H9 (cell line): ENCODE measurements around the gene ANKRD53. TPM values are rescaled to one million over a fixed set of nuclear protein-coding genes. Genes with fewer than 3 reads are reported as not detected.

Experiments
- DNase-seq: peaks from one replicate; pipeline ENCODE4 v3.0.0-alpha.2; 2017
- H2AFZ ChIP-seq: one replicate; pipeline ENCODE4 v1.6.1; 2013; ENCODE audit warnings: mild to moderate bottlenecking, low read length, control low read depth, moderate library complexity
- H2AK5ac ChIP-seq: 2 replicates; pipeline ENCODE4 v1.6.1; 2013; ENCODE audit warnings: low read length, control low read depth, mixed read lengths; ENCODE audit not compliant: insufficient read length
- H2BK120ac ChIP-seq: one replicate; pipeline ENCODE4 v1.6.1; 2013; ENCODE audit warnings: low read depth, mild to moderate bottlenecking, low read length, control low read depth, inconsistent platforms; ENCODE audit not compliant: poor library complexity, severe bottlenecking
- H2BK12ac ChIP-seq: 2 replicates; pipeline ENCODE4 v1.6.1; 2013; ENCODE audit warnings: low read length, control low read depth, mixed read lengths, low read depth; ENCODE audit not compliant: insufficient read length
- H2BK15ac ChIP-seq: 2 replicates; pipeline ENCODE4 v1.6.1; 2013; ENCODE audit warnings: low read depth, low read length, control low read depth
- H2BK20ac ChIP-seq: one replicate; pipeline ENCODE4 v1.6.1; 2013; ENCODE audit warnings: low read depth, mild to moderate bottlenecking, low read length, control low read depth, inconsistent platforms; ENCODE audit not compliant: poor library complexity, severe bottlenecking
- H2BK5ac ChIP-seq: 2 replicates; pipeline ENCODE4 v1.6.1; 2013; ENCODE audit warnings: low read length, control low read depth, mixed read lengths; ENCODE audit not compliant: insufficient read length
- H3K14ac ChIP-seq: 2 replicates; pipeline ENCODE4 v1.6.1; 2013; ENCODE audit warnings: low read length, control low read depth; ENCODE audit not compliant: insufficient read depth
- H3K18ac ChIP-seq: 2 replicates; pipeline ENCODE4 v1.6.1; 2013; ENCODE audit warnings: low read depth, mild to moderate bottlenecking, mixed read lengths, low read length, control low read depth; ENCODE audit not compliant: insufficient read length
- H3K23ac ChIP-seq: 2 replicates; pipeline ENCODE4 v1.6.1; 2013; ENCODE audit warnings: low read length, control low read depth, mixed read lengths, low read depth; ENCODE audit not compliant: insufficient read length
- H3K23me2 ChIP-seq: 2 replicates; pipeline ENCODE4 v1.6.1; 2013; ENCODE audit warnings: low read depth, mild to moderate bottlenecking, mixed read lengths, low read length, control low read depth; ENCODE audit not compliant: insufficient read length, poor library complexity, severe bottlenecking
- H3K27ac ChIP-seq: 2 replicates; pipeline ENCODE4 v1.5.1; 2013; ENCODE audit warnings: low read length, control low read depth, mixed read lengths, low read depth; ENCODE audit not compliant: insufficient read length
- H3K27me3 ChIP-seq: 2 replicates; pipeline ENCODE4 v1.6.1; 2013; ENCODE audit warnings: low read length, control low read depth, inconsistent platforms; ENCODE audit not compliant: insufficient read depth
- H3K4ac ChIP-seq: 2 replicates; pipeline ENCODE4 v1.6.1; 2013; ENCODE audit warnings: low read depth, mild to moderate bottlenecking, control low read depth, inconsistent platforms, low read length, moderate library complexity
- H3K4me1 ChIP-seq: 2 replicates; pipeline ENCODE4 v1.6.1; 2013; ENCODE audit warnings: low read length, control low read depth, inconsistent platforms; ENCODE audit not compliant: insufficient read depth
- H3K4me2 ChIP-seq: 2 replicates; pipeline ENCODE4 v1.6.1; 2013; ENCODE audit warnings: low read length, control low read depth, mixed read lengths; ENCODE audit not compliant: insufficient read length, insufficient read depth
- H3K56ac ChIP-seq: 2 replicates; pipeline ENCODE4 v1.6.1; 2013; ENCODE audit warnings: low read depth, mild to moderate bottlenecking, mixed read lengths, low read length, control low read depth; ENCODE audit not compliant: insufficient read length
- H3K79me1 ChIP-seq: 2 replicates; pipeline ENCODE4 v1.6.1; 2013; ENCODE audit warnings: low read depth, mild to moderate bottlenecking, moderate library complexity, low read length, control low read depth, inconsistent platforms; ENCODE audit not compliant: insufficient read depth, poor library complexity, severe bottlenecking
- H3K79me2 ChIP-seq: 2 replicates; pipeline ENCODE4 v1.6.1; 2013; ENCODE audit warnings: low read length, control low read depth, inconsistent platforms; ENCODE audit not compliant: insufficient read depth
- H3K9ac ChIP-seq: 2 replicates; pipeline ENCODE4 v1.6.1; 2013; ENCODE audit warnings: low read length, control low read depth, mixed read lengths; ENCODE audit not compliant: insufficient read length; ENCODE audit errors: extremely low read depth
- H3K9me3 ChIP-seq: one replicate; pipeline ENCODE4 v1.6.1; 2013; ENCODE audit warnings: low read depth, low read length, inconsistent platforms; ENCODE audit not compliant: control insufficient read depth
- H3T11ph ChIP-seq: one replicate; pipeline ENCODE4 v1.6.1; 2013; ENCODE audit warnings: mild to moderate bottlenecking, low read length, control low read depth, inconsistent platforms
- H4K20me1 ChIP-seq: one replicate; pipeline ENCODE4 v1.6.1; 2013; ENCODE audit not compliant: control insufficient read depth, insufficient read length, insufficient read depth
- H4K5ac ChIP-seq: 2 replicates; pipeline ENCODE4 v1.6.1; 2013; ENCODE audit warnings: low read depth, mild to moderate bottlenecking, mixed read lengths, low read length, control low read depth; ENCODE audit not compliant: insufficient read length
- H4K8ac ChIP-seq: replicated peaks from 2 replicates; pipeline ENCODE4 v1.6.1; 2013; ENCODE audit warnings: low read length, control low read depth, mixed read lengths, low read depth; ENCODE audit not compliant: insufficient read length
- H4K91ac ChIP-seq: 2 replicates; pipeline ENCODE4 v1.6.1; 2013; ENCODE audit warnings: low read depth, mild to moderate bottlenecking, moderate library complexity, mixed read lengths, low read length, control low read depth; ENCODE audit not compliant: insufficient read length
- H3K27ac Mint-ChIP-seq, 3 experiments: 2 replicates in 2 of 3; 3 replicates in 1 of 3; pipeline ENCODE4 v1.8.0; 2020 to 2021; ENCODE audit warnings: mixed read lengths in 3 of 3, mild to moderate bottlenecking in 1 of 3, moderate library complexity in 1 of 3
- H3K27me3 Mint-ChIP-seq: 2 replicates; pipeline ENCODE4 v1.8.0; 2021; ENCODE audit warnings: low read depth, mild to moderate bottlenecking, moderate library complexity, mixed read lengths
- H3K36me3 Mint-ChIP-seq, 3 experiments: 2 replicates in 2 of 3; 3 replicates in 1 of 3; pipeline ENCODE4 v1.8.0; 2020 to 2021; ENCODE audit warnings: low read depth in 3 of 3, mixed read lengths in 3 of 3; ENCODE audit not compliant: insufficient read depth in 1 of 3
- H3K4me1 Mint-ChIP-seq, 2 experiments: 2 replicates each; pipeline ENCODE4 v1.8.0; 2020; ENCODE audit warnings: mixed read lengths in 2 of 2
- H3K4me3 Mint-ChIP-seq, 2 experiments: 2 replicates in 1 of 2; 3 replicates in 1 of 2; pipeline ENCODE4 v1.8.0; 2020 to 2021; ENCODE audit warnings: mild to moderate bottlenecking in 2 of 2, mixed read lengths in 2 of 2, moderate library complexity in 1 of 2
- H3K9me3 Mint-ChIP-seq, 2 experiments: 2 replicates in 1 of 2; 3 replicates in 1 of 2; pipeline ENCODE4 v1.8.0; 2020; ENCODE audit warnings: mild to moderate bottlenecking in 2 of 2, mixed read lengths in 2 of 2, moderate library complexity in 1 of 2
- CTCF ChIP-seq: fragments of 200-600 bp; sonication (generic); conservative IDR thresholded peaks from 3 replicates; pipeline ENCODE4 v1.8.0; 2021; ENCODE audit warnings: antibody characterized with exemption, mild to moderate bottlenecking
- WGBS: extraction: QIAGEN DNeasy Blood & Tissue Kit; methylation state at CpG from one replicate; pipeline ENCODE4 v1.1.7; 2013; ENCODE audit warnings: missing lambda C conversion rate, low lambda C conversion rate, mixed read lengths; ENCODE audit not compliant: insufficient read length; ENCODE audit errors: extremely low coverage; 5-methylcytosine and 5-hydroxymethylcytosine counted together
- total RNA-seq: library from RNA; stranded (reverse); gene quantifications from 2 replicates; pipeline ENCODE4 v1.2.1, GENCODE V29; 2021

Gene ANKRD53
- total RNA-seq, 1 experiment from 2014 or later, result 0.28 TPM

DNA sequence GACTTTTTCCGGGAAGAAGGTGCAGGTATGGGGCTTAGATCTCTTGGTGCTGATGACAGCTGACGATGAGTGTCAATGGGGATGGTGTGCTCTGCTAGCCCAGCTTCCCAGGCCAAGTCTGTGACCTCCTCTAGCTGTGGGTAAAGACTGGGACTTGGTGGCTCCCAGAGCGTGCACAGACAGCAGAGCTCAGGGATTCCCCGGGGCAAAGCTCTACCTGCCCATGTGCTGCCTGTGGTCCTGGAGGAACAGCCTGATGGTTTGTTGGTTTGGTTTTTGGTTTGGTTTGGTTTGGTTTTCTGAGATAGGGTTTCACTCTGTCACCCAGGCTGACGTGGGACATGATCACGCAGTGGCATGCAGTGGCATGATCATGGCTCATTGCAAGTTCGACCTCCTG is 23.5 kb upstream of the ANKRD53 start:
- H2AFZ ChIP-seq, result no peak overlapping the region
- no peaks in the 10 kb centered on the region for H3K9me3 Mint-ChIP-seq
- no peak overlapping the region for H3K9ac ChIP-seq
- H3K79me1 ChIP-seq, result no peaks in the 10 kb centered on the region
- no peaks in the 10 kb centered on the region for H3K4me1 ChIP-seq
- no peak overlapping the region for H2AK5ac ChIP-seq
- peak; percentile 17 for DNase-seq
- no peak overlapping the region for H4K91ac ChIP-seq
- no peaks in the 10 kb centered on the region for H3K36me3 Mint-ChIP-seq
- peaks cover 3% of the 10 kb centered on the region for H4K20me1 ChIP-seq
- no peak overlapping the region for H2BK120ac ChIP-seq
- H3K14ac ChIP-seq, result no peak overlapping the region
- H2BK15ac ChIP-seq, result no peak overlapping the region
- H3K56ac ChIP-seq, result no peak overlapping the region
- H3K23me2 ChIP-seq, result no peaks in the 10 kb centered on the region
- no peaks in the 10 kb centered on the region for H3K79me2 ChIP-seq
- no peak overlapping the region for H3K4me3 Mint-ChIP-seq
- H4K8ac ChIP-seq, result no peak overlapping the region
- H4K5ac ChIP-seq, result no peak overlapping the region
- H2BK20ac ChIP-seq, result no peak overlapping the region
- H3K27ac Mint-ChIP-seq, result no peak overlapping the region; a peak in 1 of 7 replicates
- H3K23ac ChIP-seq, result no peak overlapping the region
- no CpG with 5 or more reads among the region's 7 CpGs for WGBS
- H3K27me3 ChIP-seq, result no peaks in the 10 kb centered on the region; the same call in 1 of the 2 replicates
- H2BK12ac ChIP-seq, result no peak overlapping the region
- peaks cover 72% of the 10 kb centered on the region for H3K27me3 Mint-ChIP-seq
- no peak overlapping the region for H3K4ac ChIP-seq
- H3K9me3 ChIP-seq, result no peaks in the 10 kb centered on the region
- TF ChIP-seq CTCF, result no peak
- H3K27ac ChIP-seq, result no peak overlapping the region
- H3T11ph ChIP-seq, result no peak overlapping the region
- H2BK5ac ChIP-seq, result no peak overlapping the region
- H3K4me1 Mint-ChIP-seq, result no peaks in the 10 kb centered on the region
- H3K4me2 ChIP-seq, result no peak overlapping the region
- H3K18ac ChIP-seq, result no peak overlapping the region
